WERI-Rb-1 (cell line): ENCODE results near the gene MT1F.

Experiments
- DNase-seq: peaks from one replicate; pipeline ENCODE4 v3.0.0-alpha.2; 2020
- H3K27ac ChIP-seq: fragments of 250-450 bp; sonication (Bioruptor Pico); 2 replicates; pipeline ENCODE4 v1.5.1; 2020; ENCODE audit warnings: mild to moderate bottlenecking, moderate library complexity
- H3K27me3 ChIP-seq: fragments of 250-450 bp; sonication (Bioruptor Pico); 2 replicates; pipeline ENCODE4 v1.5.1; 2021; ENCODE audit warnings: mild to moderate bottlenecking, low read depth, moderate library complexity; ENCODE audit not compliant: insufficient read depth, severe bottlenecking
- H3K36me3 ChIP-seq: fragments of 250-450 bp; sonication (Bioruptor Pico); 2 replicates; pipeline ENCODE4 v1.5.1; 2020; ENCODE audit warnings: mild to moderate bottlenecking, moderate library complexity
- H3K4me3 ChIP-seq: 2 replicates; pipeline ENCODE4 v1.5.1; 2011; ENCODE audit warnings: low read depth, mild to moderate bottlenecking, control low read depth, low read length
- H3K9me3 ChIP-seq: fragments of 250-450 bp; sonication (Bioruptor Pico); 2 replicates; pipeline ENCODE4 v1.5.1; 2021; ENCODE audit warnings: mild to moderate bottlenecking, moderate library complexity; ENCODE audit not compliant: severe bottlenecking
- CTCF ChIP-seq: IDR thresholded peaks from 2 replicates; pipeline ENCODE4 v1.5.1; 2011; ENCODE audit warnings: low read depth, mild to moderate bottlenecking, control low read depth, inconsistent platforms, low read length

MT1F gene

GRCh38 chr16:56645838-56646237 is 11.9 kb upstream of the MT1F start:
- H3K4me3 ChIP-seq = no peak overlapping the region
- H3K9me3 ChIP-seq = no peaks in the 10 kb centered on the region
- no peaks in the 10 kb centered on the region for H3K27me3 ChIP-seq
- no peaks in the 10 kb centered on the region for H3K36me3 ChIP-seq
- no peak for TF ChIP-seq CTCF
- DNase-seq = no peak
- H3K27ac ChIP-seq = no peak overlapping the region

- no peaks in the 10 kb centered on the region for H3K9me3 ChIP-seq
- no peak for DNase-seq
- H3K36me3 ChIP-seq = no peaks in the 10 kb centered on the region
- no peak overlapping the region for H3K27ac ChIP-seq
- TF ChIP-seq CTCF = no peak
- H3K27me3 ChIP-seq = no peaks in the 10 kb centered on the region
- no peak overlapping the region for H3K4me3 ChIP-seq
Observed at GRCh38 chr16:56647641-56648431, 9.9 kb upstream of the MT1F start.

GRCh38 chr16:56649271-56649670 is 8.5 kb upstream of the MT1F start:
- H3K27ac ChIP-seq = no peak overlapping the region
- H3K36me3 ChIP-seq = no peaks in the 10 kb centered on the region
- no peaks in the 10 kb centered on the region for H3K27me3 ChIP-seq
- no peak for TF ChIP-seq CTCF
- H3K4me3 ChIP-seq = no peak overlapping the region
- no peak for DNase-seq
- no peaks in the 10 kb centered on the region for H3K9me3 ChIP-seq

GRCh38 chr16:56649820-56650219 is 7.9 kb upstream of the MT1F start:
- no peak overlapping the region for H3K27ac ChIP-seq
- no peaks in the 10 kb centered on the region for H3K27me3 ChIP-seq
- H3K36me3 ChIP-seq = no peaks in the 10 kb centered on the region
- no peaks in the 10 kb centered on the region for H3K9me3 ChIP-seq
- no peak for TF ChIP-seq CTCF
- no peak for DNase-seq
- no peak overlapping the region for H3K4me3 ChIP-seq

GRCh38 chr16:56651586-56651985 is 6.2 kb upstream of the MT1F start, which contains the start of gene MT1B:
Gene MT1B (plus strand): TSS chr16:56651886. CDS start chr16:56651954, 68 bp downstream.
- H3K36me3 ChIP-seq = no peaks in the 10 kb centered on the region
- H3K27ac ChIP-seq = no peak within 1 kb of the TSS
- H3K4me3 ChIP-seq = no peak within 1 kb of the TSS
- H3K9me3 ChIP-seq = no peaks in the 10 kb centered on the region
- no peaks in the 10 kb centered on the region for H3K27me3 ChIP-seq
- TF ChIP-seq CTCF = no peak
- DNase-seq = no peak

GRCh38 chr16:56652600-56652999 is 5.2 kb upstream of the MT1F start:
- Histone ChIP-seq H3K9me3 (no peaks in the 10 kb centered on the region), H3K4me3 (no peak overlapping the region), H3K27ac (no peak overlapping the region), H3K36me3 (no peaks in the 10 kb centered on the region), H3K27me3 (no peaks in the 10 kb centered on the region)
- no peak for DNase-seq
- TF ChIP-seq CTCF = no peak
